ENCODE data around the gene SLC6A11.

SLC6A11 gene

GRCh38 chr3:10936686-10937085 is 120.7 kb downstream of the SLC6A11 start:
- no peaks in the 10 kb centered on the region for H3K9me3 ChIP-seq (ENCODE audit: control insufficient read depth, low read depth, low read length)

DNA sequence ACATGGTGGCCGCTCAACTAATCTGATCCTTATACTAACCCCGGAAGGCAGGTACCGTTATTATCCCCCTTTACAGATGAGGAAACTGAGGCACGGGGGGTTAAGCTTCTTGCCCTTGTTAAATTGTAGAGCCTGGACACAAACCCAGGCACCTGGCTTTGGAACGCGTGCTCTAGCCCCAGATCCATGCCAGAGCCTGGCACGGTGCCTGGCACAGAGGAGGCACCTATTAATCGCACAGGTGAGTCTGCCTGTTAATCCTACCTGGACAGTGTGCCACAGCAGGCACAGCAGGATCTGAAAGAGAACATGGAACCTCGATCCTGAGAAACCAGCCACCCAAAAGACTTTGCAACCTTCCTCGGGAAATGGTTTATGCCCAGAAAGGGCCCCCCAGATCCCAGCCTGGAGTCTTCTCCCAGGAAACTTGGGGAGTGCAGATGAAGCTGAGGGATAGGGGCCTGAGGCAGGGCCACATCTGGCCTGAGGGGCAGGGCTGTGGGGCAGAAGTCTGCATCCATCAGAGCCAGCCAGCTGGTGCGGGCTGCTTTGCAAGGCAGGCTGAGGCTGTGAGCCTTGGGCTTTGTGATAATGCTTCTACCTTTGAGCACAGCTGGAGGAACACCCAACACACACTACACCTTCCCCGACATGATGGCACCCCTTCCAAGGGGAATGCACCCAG is 121.3 kb downstream of the SLC6A11 start:
- H3K9ac ChIP-seq (ENCODE audit: low read length) = no peak overlapping the region
- no peak overlapping the region for H3K4me3 ChIP-seq (ENCODE audit: low read length)
- H3K4me1 ChIP-seq (ENCODE audit: control insufficient read depth, low read depth, low read length) = no peaks in the 10 kb centered on the region
- no peaks in the 10 kb centered on the region for H3K27me3 ChIP-seq (ENCODE audit: control insufficient read depth, insufficient read depth, low read length)
- no peaks in the 10 kb centered on the region for H3K36me3 ChIP-seq (ENCODE audit: control insufficient read depth, low read depth, low read length)
- H3K9me3 ChIP-seq (ENCODE audit: control insufficient read depth, low read depth, low read length) = no peaks in the 10 kb centered on the region
- no peak overlapping the region for H3K27ac ChIP-seq (ENCODE audit: low read length)

More at GRCh38 chr3:10936686-10937085, 120.7 kb downstream of the SLC6A11 start:
- Histone ChIP-seq H3K27ac (ENCODE audit: low read length) (no peak overlapping the region), H3K36me3 (ENCODE audit: control insufficient read depth, low read depth, low read length) (no peaks in the 10 kb centered on the region), H3K9ac (ENCODE audit: low read length) (no peak overlapping the region), H3K4me1 (ENCODE audit: control insufficient read depth, low read depth, low read length) (no peaks in the 10 kb centered on the region), H3K27me3 (ENCODE audit: control insufficient read depth, insufficient read depth, low read length) (no peaks in the 10 kb centered on the region), H3K4me3 (ENCODE audit: low read length) (no peak overlapping the region)

- Histone ChIP-seq H3K9me3 (ENCODE audit: control insufficient read depth, low read depth, low read length) (no peaks in the 10 kb centered on the region), H3K27me3 (ENCODE audit: control insufficient read depth, insufficient read depth, low read length) (no peaks in the 10 kb centered on the region), H3K9ac (ENCODE audit: low read length) (no peak overlapping the region), H3K36me3 (ENCODE audit: control insufficient read depth, low read depth, low read length) (no peaks in the 10 kb centered on the region), H3K4me3 (ENCODE audit: low read length) (no peak overlapping the region), H3K27ac (ENCODE audit: low read length) (no peak overlapping the region), H3K4me1 (ENCODE audit: control insufficient read depth, low read depth, low read length) (no peaks in the 10 kb centered on the region)
Measured at GRCh38 chr3:10939556-10939955, 123.5 kb downstream of the SLC6A11 start.

DNA sequence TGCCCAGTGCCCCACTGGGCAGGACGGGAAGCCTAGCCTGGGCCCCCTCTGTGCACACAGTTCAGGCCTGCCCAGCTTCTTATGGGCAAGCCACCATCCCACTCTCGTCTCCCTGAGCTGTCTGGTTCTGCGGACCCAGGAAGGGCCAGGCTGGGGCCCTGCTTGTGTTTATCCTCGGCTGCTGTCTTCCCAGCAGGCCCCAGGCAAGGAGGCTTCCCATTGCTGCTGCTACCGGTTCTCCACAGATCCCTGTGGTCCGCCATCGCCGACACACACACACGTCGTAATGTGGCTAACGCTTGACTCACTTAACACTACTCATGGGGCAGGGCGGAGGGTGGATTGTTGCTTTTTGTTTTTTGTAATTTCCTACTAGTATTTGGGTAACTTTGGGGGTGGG is 124.1 kb downstream of the SLC6A11 start:
- no peaks in the 10 kb centered on the region for H3K9me3 ChIP-seq (ENCODE audit: control insufficient read depth, low read depth, low read length)
- no peaks in the 10 kb centered on the region for H3K4me1 ChIP-seq (ENCODE audit: control insufficient read depth, low read depth, low read length)
- no peak overlapping the region for H3K9ac ChIP-seq (ENCODE audit: low read length)
- H3K4me3 ChIP-seq (ENCODE audit: low read length) = no peak overlapping the region
- no peaks in the 10 kb centered on the region for H3K36me3 ChIP-seq (ENCODE audit: control insufficient read depth, low read depth, low read length)
- no peaks in the 10 kb centered on the region for H3K27me3 ChIP-seq (ENCODE audit: control insufficient read depth, insufficient read depth, low read length)
- H3K27ac ChIP-seq (ENCODE audit: low read length) = no peak overlapping the region

- Histone ChIP-seq H3K36me3 (ENCODE audit: control insufficient read depth, low read depth, low read length) (no peaks in the 10 kb centered on the region), H3K27me3 (ENCODE audit: control insufficient read depth, insufficient read depth, low read length) (no peaks in the 10 kb centered on the region), H3K9me3 (ENCODE audit: control insufficient read depth, low read depth, low read length) (no peaks in the 10 kb centered on the region), H3K27ac (ENCODE audit: low read length) (no peak overlapping the region), H3K9ac (ENCODE audit: low read length) (no peak overlapping the region), H3K4me1 (ENCODE audit: control insufficient read depth, low read depth, low read length) (no peaks in the 10 kb centered on the region), H3K4me3 (ENCODE audit: low read length) (no peak overlapping the region)
Measured at GRCh38 chr3:10941972-10942371, 125.9 kb downstream of the SLC6A11 start.

GRCh38 chr3:10942690-10943205 is 126.7 kb downstream of the SLC6A11 start:
- no peaks in the 10 kb centered on the region for H3K9me3 ChIP-seq (ENCODE audit: control insufficient read depth, low read depth, low read length)
- H3K9ac ChIP-seq (ENCODE audit: low read length) = no peak overlapping the region

DNA sequence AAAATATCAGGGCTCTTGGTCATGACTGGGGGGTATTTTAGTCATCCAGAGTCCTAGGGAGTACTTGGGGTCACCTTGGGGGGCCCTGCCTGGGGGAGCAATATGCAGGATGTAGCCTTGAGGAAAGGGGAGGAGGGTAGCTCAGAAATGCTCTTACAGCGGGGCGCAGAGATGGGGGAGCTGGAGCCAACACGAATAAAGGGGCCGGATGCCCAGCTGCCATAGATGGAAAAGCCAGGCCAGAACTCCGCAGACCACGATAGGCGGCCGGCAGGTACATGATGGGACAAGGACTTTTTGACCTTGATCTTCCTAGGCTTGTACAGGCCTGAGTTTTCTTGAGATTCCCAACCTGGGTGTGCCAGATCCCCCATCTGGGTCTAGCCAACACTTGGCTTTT is 128.8 kb downstream of the SLC6A11 start:
- Histone ChIP-seq H3K4me3 (ENCODE audit: low read length) (no peak overlapping the region), H3K36me3 (ENCODE audit: control insufficient read depth, low read depth, low read length) (no peaks in the 10 kb centered on the region), H3K27me3 (ENCODE audit: control insufficient read depth, insufficient read depth, low read length) (no peaks in the 10 kb centered on the region), H3K9me3 (ENCODE audit: control insufficient read depth, low read depth, low read length) (no peaks in the 10 kb centered on the region), H3K27ac (ENCODE audit: low read length) (no peak overlapping the region), H3K9ac (ENCODE audit: low read length) (no peak overlapping the region), H3K4me1 (ENCODE audit: control insufficient read depth, low read depth, low read length) (no peaks in the 10 kb centered on the region)

More at GRCh38 chr3:10942690-10943205, 126.7 kb downstream of the SLC6A11 start:
- Histone ChIP-seq H3K27me3 (ENCODE audit: control insufficient read depth, insufficient read depth, low read length) (no peaks in the 10 kb centered on the region), H3K27ac (ENCODE audit: low read length) (no peak overlapping the region), H3K36me3 (ENCODE audit: control insufficient read depth, low read depth, low read length) (no peaks in the 10 kb centered on the region), H3K4me3 (ENCODE audit: low read length) (no peak overlapping the region), H3K4me1 (ENCODE audit: control insufficient read depth, low read depth, low read length) (no peaks in the 10 kb centered on the region)

- Histone ChIP-seq H3K4me3 (ENCODE audit: low read length) (no peak overlapping the region), H3K27ac (ENCODE audit: low read length) (no peak overlapping the region), H3K27me3 (ENCODE audit: control insufficient read depth, insufficient read depth, low read length) (no peaks in the 10 kb centered on the region), H3K9me3 (ENCODE audit: control insufficient read depth, low read depth, low read length) (no peaks in the 10 kb centered on the region), H3K36me3 (ENCODE audit: control insufficient read depth, low read depth, low read length) (no peaks in the 10 kb centered on the region), H3K4me1 (ENCODE audit: control insufficient read depth, low read depth, low read length) (no peaks in the 10 kb centered on the region), H3K9ac (ENCODE audit: low read length) (no peak overlapping the region)
Measured at GRCh38 chr3:10945683-10946287, 129.8 kb downstream of the SLC6A11 start.

DNA sequence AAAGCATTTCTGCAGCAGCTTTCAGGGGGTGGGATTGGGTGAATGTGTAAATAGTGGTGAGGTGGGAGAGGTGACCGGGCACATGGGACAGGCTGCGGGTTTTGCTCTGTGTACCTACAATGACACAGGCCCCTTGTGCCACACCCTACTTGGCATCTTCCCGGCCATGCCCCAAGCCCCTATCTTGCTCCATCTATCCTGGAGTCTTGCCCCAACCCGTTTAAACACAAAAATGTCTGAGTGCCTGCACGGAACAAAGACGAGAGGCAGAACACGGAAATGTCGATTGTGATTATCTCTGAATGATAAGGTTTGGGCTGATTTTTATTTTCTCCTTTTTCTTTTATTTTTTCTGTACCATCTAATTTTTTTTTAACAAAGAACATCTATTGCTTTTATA is 130.5 kb downstream of the SLC6A11 start:
- Histone ChIP-seq H3K4me1 (ENCODE audit: control insufficient read depth, low read depth, low read length) (no peaks in the 10 kb centered on the region), H3K27me3 (ENCODE audit: control insufficient read depth, insufficient read depth, low read length) (no peaks in the 10 kb centered on the region), H3K9ac (ENCODE audit: low read length) (no peak overlapping the region), H3K9me3 (ENCODE audit: control insufficient read depth, low read depth, low read length) (no peaks in the 10 kb centered on the region), H3K27ac (ENCODE audit: low read length) (no peak overlapping the region), H3K36me3 (ENCODE audit: control insufficient read depth, low read depth, low read length) (no peaks in the 10 kb centered on the region), H3K4me3 (ENCODE audit: low read length) (no peak overlapping the region)

DNA sequence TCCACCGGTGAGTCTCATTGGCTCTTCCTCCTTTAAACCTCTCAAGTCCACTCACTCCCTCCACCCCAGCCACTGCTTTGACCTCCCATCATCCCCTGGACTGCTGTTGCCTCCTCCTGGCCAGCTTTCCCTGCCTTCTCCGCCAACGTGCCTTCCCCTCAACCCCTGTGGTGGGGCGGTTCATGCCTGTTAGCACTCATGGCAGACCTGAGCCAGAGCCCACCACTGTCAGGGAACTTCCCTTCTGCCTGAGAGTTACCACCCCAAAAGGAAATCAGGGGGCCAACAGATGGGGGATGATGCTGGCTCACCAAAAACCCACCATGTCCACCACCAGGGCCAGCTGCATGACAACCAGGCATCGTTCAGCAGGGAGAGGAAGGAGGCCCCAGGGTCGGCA is 132.3 kb downstream of the SLC6A11 start:
- no peak overlapping the region for H3K4me3 ChIP-seq (ENCODE audit: low read length)
- no peaks in the 10 kb centered on the region for H3K27me3 ChIP-seq (ENCODE audit: control insufficient read depth, insufficient read depth, low read length)
- H3K36me3 ChIP-seq (ENCODE audit: control insufficient read depth, low read depth, low read length) = no peaks in the 10 kb centered on the region
- no peak overlapping the region for H3K9ac ChIP-seq (ENCODE audit: low read length)
- no peak overlapping the region for H3K27ac ChIP-seq (ENCODE audit: low read length)
- H3K4me1 ChIP-seq (ENCODE audit: control insufficient read depth, low read depth, low read length) = no peaks in the 10 kb centered on the region
- H3K9me3 ChIP-seq (ENCODE audit: control insufficient read depth, low read depth, low read length) = no peaks in the 10 kb centered on the region

- Histone ChIP-seq H3K4me3 (ENCODE audit: low read length) (no peak overlapping the region), H3K27ac (ENCODE audit: low read length) (no peak overlapping the region), H3K4me1 (ENCODE audit: control insufficient read depth, low read depth, low read length) (no peaks in the 10 kb centered on the region), H3K36me3 (ENCODE audit: control insufficient read depth, low read depth, low read length) (no peaks in the 10 kb centered on the region), H3K9me3 (ENCODE audit: control insufficient read depth, low read depth, low read length) (no peaks in the 10 kb centered on the region), H3K9ac (ENCODE audit: low read length) (no peak overlapping the region), H3K27me3 (ENCODE audit: control insufficient read depth, insufficient read depth, low read length) (no peaks in the 10 kb centered on the region)
Measured at GRCh38 chr3:10949197-10949596, 133.2 kb downstream of the SLC6A11 start.

All from iPS-18a (cell line).